BJ (cell line): ENCODE results near the gene RSPH1. TPM values are rescaled to one million over a fixed set of nuclear protein-coding genes. Genes with fewer than 3 reads are reported as not detected.
A peak's percentile ranks its signal among the peaks of the same experiment; 100 is the strongest.

Experiments
- CTCF ChIA-PET: fragments of 350-600 bp; formaldehyde crosslinking; extraction: SDS; loops from one replicate; lab custom pipeline; 2021; ENCODE audit warnings: antibody characterized with exemption, inconsistent platforms; lab: Yijun Ruan, JAX
- POLR2A ChIA-PET: fragments of 300-600 bp; sonication (Branson Sonifier 250); formaldehyde crosslinking; extraction: SDS; loops from one replicate; lab custom pipeline; 2021; ENCODE audit warnings: antibody characterized with exemption; lab: Charles Lee
- DNase-seq: peaks from one replicate; pipeline ENCODE4 v3.0.0-alpha.2; 2011; ENCODE audit warnings: low read depth
- H3K27me3 ChIP-seq: 2 replicates; pipeline ENCODE4 v1.6.0; 2011; ENCODE audit warnings: low read length; ENCODE audit not compliant: control insufficient read depth, insufficient read depth
- H3K36me3 ChIP-seq: 2 replicates; pipeline ENCODE4 v1.5.1; 2011; ENCODE audit warnings: low read length; ENCODE audit not compliant: control insufficient read depth, insufficient read depth
- H3K4me3 ChIP-seq: 2 replicates; pipeline ENCODE4 v1.5.1; 2011; ENCODE audit warnings: low read depth, mild to moderate bottlenecking, control low read depth, low read length
- polyA plus RNA-seq: library from polyadenylated mRNA; depleted of rRNA; stranded (reverse); fragments of >200 nt; gene quantifications from 2 replicates; pipeline ENCODE4 v1.2.3, GENCODE V29; 2011
- TF ChIP-seq, protein P1 (sequence below): IDR thresholded peaks from 2 replicates; pipeline ENCODE4 v1.5.1; 2011; ENCODE audit warnings: low read depth, mild to moderate bottlenecking, control low read depth, inconsistent platforms, low read length, moderate library complexity; ENCODE audit not compliant: insufficient read depth

Gene RSPH1
- polyA plus RNA-seq, 1 experiment, result 0.11 TPM

DNA sequence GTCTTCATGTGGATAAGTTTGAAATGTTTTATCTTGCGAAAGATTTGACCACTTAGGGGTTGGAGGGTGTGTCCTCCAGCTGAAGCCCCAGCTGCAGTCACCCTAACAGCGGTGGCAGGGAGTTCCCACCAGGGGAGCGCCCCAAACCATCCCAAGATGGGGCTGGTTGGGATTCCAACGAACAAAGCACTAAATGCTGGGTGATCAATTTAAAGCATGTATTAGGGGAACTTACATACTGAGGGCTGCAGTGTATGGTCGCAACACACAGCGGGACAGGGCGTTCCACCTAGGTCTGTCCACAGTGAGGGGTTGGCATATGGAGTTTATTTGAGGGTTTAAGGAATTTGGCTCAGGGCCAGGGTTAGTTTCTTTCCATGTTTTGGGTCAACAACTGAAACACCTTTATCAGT, 43.9 kb upstream of the RSPH1 start:
- ChIA-PET POLR2A (no interaction called here), CTCF (interaction anchor here (0.6 to 2.0 kb wide), 2 partner anchors 13 to 211 kb away, joined by 3 to 4 read pairs; no protein-coding TSS in a partner anchor)
- Histone ChIP-seq H3K4me3 (no peak overlapping the region), H3K27me3 (no peaks in the 10 kb centered on the region), H3K36me3 (no peaks in the 10 kb centered on the region)
- TF ChIP-seq, protein P1, sequence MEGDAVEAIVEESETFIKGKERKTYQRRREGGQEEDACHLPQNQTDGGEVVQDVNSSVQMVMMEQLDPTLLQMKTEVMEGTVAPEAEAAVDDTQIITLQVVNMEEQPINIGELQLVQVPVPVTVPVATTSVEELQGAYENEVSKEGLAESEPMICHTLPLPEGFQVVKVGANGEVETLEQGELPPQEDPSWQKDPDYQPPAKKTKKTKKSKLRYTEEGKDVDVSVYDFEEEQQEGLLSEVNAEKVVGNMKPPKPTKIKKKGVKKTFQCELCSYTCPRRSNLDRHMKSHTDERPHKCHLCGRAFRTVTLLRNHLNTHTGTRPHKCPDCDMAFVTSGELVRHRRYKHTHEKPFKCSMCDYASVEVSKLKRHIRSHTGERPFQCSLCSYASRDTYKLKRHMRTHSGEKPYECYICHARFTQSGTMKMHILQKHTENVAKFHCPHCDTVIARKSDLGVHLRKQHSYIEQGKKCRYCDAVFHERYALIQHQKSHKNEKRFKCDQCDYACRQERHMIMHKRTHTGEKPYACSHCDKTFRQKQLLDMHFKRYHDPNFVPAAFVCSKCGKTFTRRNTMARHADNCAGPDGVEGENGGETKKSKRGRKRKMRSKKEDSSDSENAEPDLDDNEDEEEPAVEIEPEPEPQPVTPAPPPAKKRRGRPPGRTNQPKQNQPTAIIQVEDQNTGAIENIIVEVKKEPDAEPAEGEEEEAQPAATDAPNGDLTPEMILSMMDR, result peak; percentile 12; the same call in 1 of the 2 replicates
- no peak for DNase-seq

- DNase-seq, result no peak
- CTCF ChIA-PET, result interaction anchor here (2.0 kb wide), 1 partner anchor 13 kb away, joined by 4 read pairs; no protein-coding TSS in a partner anchor
- H3K27me3 ChIP-seq, result no peaks in the 10 kb centered on the region
- POLR2A ChIA-PET, result no interaction called here
- H3K36me3 ChIP-seq, result no peaks in the 10 kb centered on the region
- TF ChIP-seq, protein P1, result no peak
- no peak overlapping the region for H3K4me3 ChIP-seq
These were observed 43.3 kb upstream of the RSPH1 start for GRCh38 chr21:42539342-42539741.

- no peak for DNase-seq
- POLR2A ChIA-PET, result no interaction called here
- no peaks in the 10 kb centered on the region for H3K27me3 ChIP-seq
- H3K4me3 ChIP-seq, result no peak overlapping the region
- TF ChIP-seq, protein P1, result no peak
- CTCF ChIA-PET, result interaction anchor here (2.0 kb wide), 1 partner anchor 12 kb away, joined by 4 read pairs; no protein-coding TSS in a partner anchor
- no peaks in the 10 kb centered on the region for H3K36me3 ChIP-seq
These were observed 42.7 kb upstream of the RSPH1 start for GRCh38 chr21:42538479-42539275.

DNA sequence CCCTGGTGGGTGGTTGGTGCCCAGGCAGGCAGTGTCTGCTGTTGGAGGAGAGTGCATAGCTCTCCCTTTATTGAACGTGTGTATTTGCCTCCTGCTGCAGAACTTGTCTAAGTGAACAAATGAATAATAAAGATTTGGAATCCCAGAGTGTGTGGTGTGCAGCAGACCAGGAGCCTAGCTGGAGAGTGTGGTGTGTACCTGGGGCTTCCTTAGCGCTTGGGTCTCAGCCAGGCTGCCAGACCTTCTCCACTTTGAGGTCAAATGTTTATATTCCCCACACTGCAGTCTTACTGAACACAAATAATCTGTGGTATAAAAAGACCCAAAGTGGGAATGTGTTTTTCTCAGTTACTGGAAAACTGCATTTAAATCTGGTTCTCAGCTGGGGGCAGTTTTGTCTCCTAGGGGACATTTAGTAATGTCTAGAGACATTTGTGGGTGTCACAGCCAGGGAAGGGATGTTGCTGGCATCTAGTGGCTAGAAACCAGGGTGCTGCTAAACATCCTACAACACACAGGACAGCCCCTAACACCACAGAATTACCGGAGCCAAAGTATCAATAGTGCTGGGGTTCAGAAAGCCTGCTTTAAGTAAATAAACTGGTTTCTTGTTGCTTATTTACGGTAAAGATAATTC, 41.2 kb upstream of the RSPH1 start:
- Histone ChIP-seq H3K4me3 (no peak overlapping the region), H3K27me3 (no peaks in the 10 kb centered on the region), H3K36me3 (no peaks in the 10 kb centered on the region)
- TF ChIP-seq, protein P1, result peak; percentile 13; the same call in 1 of the 2 replicates
- ChIA-PET POLR2A (no interaction called here), CTCF (interaction anchor here (1.2 kb wide), 1 partner anchor 10 kb away, joined by 3 read pairs; no protein-coding TSS in a partner anchor)
- no peak for DNase-seq

GRCh38 chr21:42536601-42537000, 40.6 kb upstream of the RSPH1 start:
- Histone ChIP-seq H3K27me3 (no peaks in the 10 kb centered on the region), H3K4me3 (no peak overlapping the region), H3K36me3 (no peaks in the 10 kb centered on the region)
- ChIA-PET CTCF (interaction anchor here (1.2 kb wide), 1 partner anchor 9 kb away, joined by 3 read pairs; no protein-coding TSS in a partner anchor), POLR2A (no interaction called here)
- TF ChIP-seq, protein P1, result no peak
- DNase-seq, result no peak
